ENCODE results near the gene BRMS1. TPM values are rescaled to one million over a fixed set of nuclear protein-coding genes. Genes with fewer than 3 reads are reported as not detected.

BRMS1 gene
- total and polyA plus RNA-seq, 2 experiments from 2014 or later: 46.2 to 65.9 TPM

GRCh38 chr11:66317723-66318599 is 26.9 kb downstream of the BRMS1 start:
- DNase-seq: peak; percentile 92
- peak overlapping the region; percentile 94 for H3K27ac ChIP-seq
- no peaks in the 10 kb centered on the region for H4K20me1 ChIP-seq (ENCODE audit: insufficient read depth)
- peaks cover 32% of the 10 kb centered on the region for H3K79me2 ChIP-seq (ENCODE audit: insufficient read depth)
- H3K9ac ChIP-seq: peak overlapping the region; percentile 94
- H2AFZ ChIP-seq: peak overlapping the region; percentile 30
- H3K4me2 ChIP-seq (ENCODE audit: unreplicated experiment): peak overlapping the region; percentile 97
- TF ChIP-seq EZH2 (IDR thresholded peaks at IDR 0.05; ENCODE audit: insufficient read depth, poor library complexity, severe bottlenecking) (no peak), EZH2phosphoT487 (IDR thresholded peaks at IDR 0.05; ENCODE audit: insufficient read depth, low read depth) (no peak)
- no peaks in the 10 kb centered on the region for H3K9me3 ChIP-seq (ENCODE audit: low read depth)
- peak overlapping the region; percentile 87 for H3K4me3 ChIP-seq
- no peaks in the 10 kb centered on the region for H3K27me3 ChIP-seq (replicated peaks; ENCODE audit: insufficient read depth)
- no peaks in the 10 kb centered on the region for H3K9me2 ChIP-seq (ENCODE audit: insufficient read depth)
- no peaks in the 10 kb centered on the region for H3K36me3 ChIP-seq (ENCODE audit: low read depth)
- 11 to 14% methylated on average over 13 to 16 of the region's 16 CpGs for WGBS, 2 experiments (ENCODE audit: low coverage in 1 of 2, low lambda C conversion rate in 2 of 2, missing lambda C conversion rate in 2 of 2)
- H3K4me1 ChIP-seq (ENCODE audit: insufficient read depth): peaks cover 33% of the 10 kb centered on the region
- peaks cover 20% of the 10 kb centered on the region for H3F3A ChIP-seq (ENCODE audit: insufficient read depth)
- in situ Hi-C loops (cut with MboI): no loop called here

- H3K4me2 ChIP-seq (ENCODE audit: unreplicated experiment): peak overlapping the region; percentile 97
- H3K4me3 ChIP-seq: peak overlapping the region; percentile 87
- TF ChIP-seq EZH2 (IDR thresholded peaks at IDR 0.05; ENCODE audit: insufficient read depth, poor library complexity, severe bottlenecking) (no peak), EZH2phosphoT487 (IDR thresholded peaks at IDR 0.05; ENCODE audit: insufficient read depth, low read depth) (no peak)
- no peaks in the 10 kb centered on the region for H3K27me3 ChIP-seq (replicated peaks; ENCODE audit: insufficient read depth)
- H3K4me1 ChIP-seq (ENCODE audit: insufficient read depth): peaks cover 29% of the 10 kb centered on the region
- no peaks in the 10 kb centered on the region for H4K20me1 ChIP-seq (ENCODE audit: insufficient read depth)
- peak overlapping the region; percentile 19; the same call in 1 of the 2 replicates for H2AFZ ChIP-seq
- H3K9ac ChIP-seq: peak overlapping the region; percentile 94
- peak overlapping the region; percentile 94 for H3K27ac ChIP-seq
- no peaks in the 10 kb centered on the region for H3K9me2 ChIP-seq (ENCODE audit: insufficient read depth)
- H3K79me2 ChIP-seq (ENCODE audit: insufficient read depth): peaks cover 32% of the 10 kb centered on the region
- WGBS, 2 experiments (ENCODE audit: low coverage in 1 of 2, low lambda C conversion rate in 2 of 2, missing lambda C conversion rate in 2 of 2): 3% methylated on average over 10 to 11 of the region's 14 CpGs
- no peaks in the 10 kb centered on the region for H3K36me3 ChIP-seq (ENCODE audit: low read depth)
- H3F3A ChIP-seq (ENCODE audit: insufficient read depth): peaks cover 19% of the 10 kb centered on the region
- peak; percentile 83 for DNase-seq
- H3K9me3 ChIP-seq (ENCODE audit: low read depth): no peaks in the 10 kb centered on the region
- in situ Hi-C loops (cut with MboI): no loop called here
Observed at GRCh38 chr11:66317322-66317722, 27.6 kb downstream of the BRMS1 start.

DNA sequence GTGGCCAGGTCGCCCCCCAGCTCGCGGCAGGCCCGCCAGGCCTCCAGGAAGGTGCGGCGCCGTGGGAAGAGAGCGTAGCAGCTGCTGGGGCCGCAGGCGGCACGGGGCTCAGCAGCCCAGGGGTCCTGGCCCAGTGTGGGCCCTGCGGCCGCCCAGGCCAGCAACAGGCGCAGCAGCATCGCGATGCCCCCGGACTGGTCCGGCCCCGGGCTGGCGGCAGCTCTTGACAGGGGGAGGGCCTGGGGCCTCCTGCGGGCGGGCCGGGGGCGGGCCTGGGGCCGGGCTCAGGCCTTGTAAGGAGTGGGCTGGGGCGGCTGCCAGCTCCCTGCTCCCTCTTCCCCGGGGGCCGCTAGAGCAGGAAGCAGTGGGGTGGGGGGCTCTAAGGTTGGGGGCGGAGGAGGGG is 28.1 kb downstream of the BRMS1 start, which contains the start of gene CD248:
TSS of gene CD248 (minus strand) at position 196 of the 403 bp plus-strand sequence. CDS start at position 179, 17 bp downstream.
- peak within 1 kb of the TSS; percentile 94 for H3K9ac ChIP-seq
- no peaks in the 10 kb centered on the region for H3K27me3 ChIP-seq (replicated peaks; ENCODE audit: insufficient read depth)
- peaks cover 25% of the 10 kb centered on the region for H3K4me1 ChIP-seq (ENCODE audit: insufficient read depth)
- H3K4me2 ChIP-seq (ENCODE audit: unreplicated experiment): peak within 1 kb of the TSS; percentile 97
- no peaks in the 10 kb centered on the region for H3K36me3 ChIP-seq (ENCODE audit: low read depth)
- in situ Hi-C loops (cut with MboI): no loop called here
- TF ChIP-seq EZH2 (IDR thresholded peaks at IDR 0.05; ENCODE audit: insufficient read depth, poor library complexity, severe bottlenecking): no peak
- TF ChIP-seq EZH2phosphoT487 (IDR thresholded peaks at IDR 0.05; ENCODE audit: insufficient read depth, low read depth): no peak
- WGBS, 2 experiments (ENCODE audit: low coverage in 1 of 2, low lambda C conversion rate in 2 of 2, missing lambda C conversion rate in 2 of 2): 0 to 2% methylated on average over 13 to 17 of the region's 29 CpGs
- DNase-seq: peak; percentile 81
- peak within 1 kb of the TSS; percentile 19; the same call in 1 of the 2 replicates for H2AFZ ChIP-seq
- peak within 1 kb of the TSS; percentile 94 for H3K27ac ChIP-seq
- peak within 1 kb of the TSS; percentile 87 for H3K4me3 ChIP-seq
- no peaks in the 10 kb centered on the region for H3K9me3 ChIP-seq (ENCODE audit: low read depth)
- H3K79me2 ChIP-seq (ENCODE audit: insufficient read depth): peaks cover 32% of the 10 kb centered on the region
- H3F3A ChIP-seq (ENCODE audit: insufficient read depth): peaks cover 15% of the 10 kb centered on the region
- no peaks in the 10 kb centered on the region for H4K20me1 ChIP-seq (ENCODE audit: insufficient read depth)
- H3K9me2 ChIP-seq (ENCODE audit: insufficient read depth): no peaks in the 10 kb centered on the region

DNA sequence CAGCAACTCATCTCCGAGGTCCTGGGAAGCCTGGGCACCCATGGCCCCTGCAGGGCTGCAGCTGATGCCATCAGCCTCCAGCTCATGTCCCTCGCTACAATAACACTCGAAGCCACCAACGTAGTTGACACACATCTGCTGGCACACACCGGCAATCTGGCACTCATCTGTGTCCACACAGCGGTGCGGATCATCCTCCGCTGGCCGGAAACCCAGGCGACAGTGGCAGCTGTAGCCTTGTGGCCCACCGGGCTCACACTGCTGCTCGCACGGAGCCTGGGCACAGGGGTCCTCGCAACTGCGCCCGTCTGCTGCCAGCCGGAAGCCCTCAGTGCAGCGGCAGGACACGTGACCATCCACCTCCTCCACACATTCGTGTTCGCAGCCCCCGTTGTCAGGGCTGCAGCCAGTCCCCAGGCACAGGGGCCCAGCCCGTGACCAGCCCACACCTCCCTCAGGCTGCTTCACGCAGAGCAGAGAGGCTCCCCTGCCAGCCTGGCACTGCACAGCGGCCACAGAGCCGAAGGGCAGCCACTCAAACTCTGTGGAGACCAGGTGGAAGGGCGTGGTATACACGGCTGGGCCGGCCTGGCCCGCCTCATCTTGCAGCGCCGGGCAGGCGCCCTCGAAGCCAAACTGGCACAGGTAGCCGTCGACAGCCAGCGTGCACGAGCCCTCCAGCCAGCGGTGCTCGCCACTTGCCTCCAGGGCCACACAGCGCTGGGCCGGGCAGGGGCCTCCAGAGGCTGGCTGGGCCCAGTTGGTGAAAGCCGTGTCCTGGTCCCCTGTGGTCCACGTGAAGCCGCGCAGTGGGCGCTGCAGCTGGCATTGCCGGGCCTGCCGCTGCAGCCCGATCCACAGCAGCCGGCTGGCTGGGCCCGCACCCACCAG is 28.7 kb downstream of the BRMS1 start:
- peak overlapping the region; percentile 87 for H3K4me3 ChIP-seq
- peaks cover 32% of the 10 kb centered on the region for H3K79me2 ChIP-seq (ENCODE audit: insufficient read depth)
- peaks cover 13% of the 10 kb centered on the region for H3F3A ChIP-seq (ENCODE audit: insufficient read depth)
- DNase-seq: peak; percentile 63
- peak overlapping the region; percentile 97 for H3K4me2 ChIP-seq (ENCODE audit: unreplicated experiment)
- no peaks in the 10 kb centered on the region for H3K9me2 ChIP-seq (ENCODE audit: insufficient read depth)
- H3K27me3 ChIP-seq (replicated peaks; ENCODE audit: insufficient read depth): no peaks in the 10 kb centered on the region
- H4K20me1 ChIP-seq (ENCODE audit: insufficient read depth): no peaks in the 10 kb centered on the region
- TF ChIP-seq EZH2phosphoT487 (IDR thresholded peaks at IDR 0.05; ENCODE audit: insufficient read depth, low read depth) (no peak), EZH2 (IDR thresholded peaks at IDR 0.05; ENCODE audit: insufficient read depth, poor library complexity, severe bottlenecking) (no peak)
- 1 to 2% methylated on average over 31 to 50 of the region's 52 CpGs for WGBS, 2 experiments (ENCODE audit: low coverage in 1 of 2, low lambda C conversion rate in 2 of 2, missing lambda C conversion rate in 2 of 2)
- H3K9ac ChIP-seq: peak overlapping the region; percentile 94
- H3K9me3 ChIP-seq (ENCODE audit: low read depth): no peaks in the 10 kb centered on the region
- H3K27ac ChIP-seq: peak overlapping the region; percentile 94
- no peaks in the 10 kb centered on the region for H3K36me3 ChIP-seq (ENCODE audit: low read depth)
- in situ Hi-C loops (cut with MboI): no loop called here
- H3K4me1 ChIP-seq (ENCODE audit: insufficient read depth): peaks cover 23% of the 10 kb centered on the region
- H2AFZ ChIP-seq: no peak overlapping the region
